Measurements from ENCODE around the gene CDKAL1.

- no peak for TF ChIP-seq CTCF (conservative IDR thresholded peaks at IDR 0.05; ENCODE audit: low read length)
- TF ChIP-seq EZH2phosphoT487 (IDR thresholded peaks at IDR 0.05; ENCODE audit: borderline replicate concordance): no peak
These were observed 306.4 kb downstream of the CDKAL1 start for GRCh38 chr6:20840675-20841074.
